A549 (cell line): ENCODE results near the gene BBS9. TPM values are rescaled to one million over a fixed set of nuclear protein-coding genes. Genes with fewer than 3 reads are reported as not detected.

Experiments
- ATAC-seq, 2 experiments: fragments of 200-7000 bp in 1 of 2; fragments of >200 bp in 1 of 2; cut with Nextera tagmentation in 1 of 2; cut with Tn5 transposase in 1 of 2; 3 replicates each; pipeline versions ENCODE4 v1.8.0 to v1.9.1; 2018 to 2020; ENCODE audit warnings: mild to moderate bottlenecking in 1 of 2, moderate library complexity in 1 of 2
- CTCF ChIA-PET: fragments of 300-600 bp; sonication (Branson Sonifier 250); formaldehyde crosslinking; extraction: SDS; loops from one replicate; lab custom pipeline; 2021; ENCODE audit warnings: antibody characterized with exemption, inconsistent platforms; lab: Yijun Ruan, JAX
- POLR2A ChIA-PET: fragments of 350-600 bp; formaldehyde crosslinking; extraction: SDS; loops from one replicate; lab custom pipeline; 2021; ENCODE audit warnings: antibody characterized with exemption, inconsistent platforms; lab: Yijun Ruan, JAX
- DNase-seq, 2 experiments: peaks; one replicate each; pipeline versions ENCODE4 v3.0.0 to v3.0.0-alpha.2; 2011 to 2016; ENCODE audit warnings: low read depth in 1 of 2, low spot score in 1 of 2
- FAIRE-seq: peaks from 2 replicates; lab custom pipeline; 2011; peaks lifted over from hg19 to GRCh38; lab: Jason Lieb, UNC
- H3K27ac ChIP-seq, 2 experiments: fragments of >200 bp; sonication (Bioruptor Twin); formaldehyde crosslinking; 3 replicates each; pipeline ENCODE4 v1.5.1; 2016 to 2017
- H3K4me1 ChIP-seq: fragments of >200 bp; sonication (Bioruptor Twin); formaldehyde crosslinking; 3 replicates; pipeline ENCODE4 v1.6.1; 2016
- H3K4me2 ChIP-seq: fragments of >200 bp; sonication (Bioruptor Twin); formaldehyde crosslinking; 3 replicates; pipeline ENCODE4 v1.6.1; 2016
- H3K4me3 ChIP-seq: fragments of >200 bp; sonication (Bioruptor Twin); formaldehyde crosslinking; 3 replicates; pipeline ENCODE4 v1.5.1; 2016
- H3K9me3 ChIP-seq: fragments of >200 bp; sonication (Bioruptor Twin); formaldehyde crosslinking; 3 replicates; pipeline ENCODE4 v1.6.1; 2016
- CHD2 ChIP-seq: fragments of 150-350 bp; IDR thresholded peaks from 2 replicates; pipeline ENCODE4 v1.6.1; 2014; ENCODE audit warnings: low read length; ENCODE audit not compliant: partially characterized antibody
- EHF ChIP-seq: fragments of 250-450 bp; sonication (Bioruptor Pico); IDR thresholded peaks from 2 replicates; pipeline ENCODE4 v1.5.0; 2020; ENCODE audit warnings: mild to moderate bottlenecking
- EHMT2 ChIP-seq: fragments of 200-600 bp; sonication (generic); IDR thresholded peaks from 2 replicates; pipeline ENCODE4 v1.6.1; 2016; ENCODE audit warnings: antibody characterized with exemption, low read depth, mild to moderate bottlenecking, moderate library complexity
- FOSB ChIP-seq: fragments of 250-450 bp; sonication (Bioruptor Pico); IDR thresholded peaks from 2 replicates; pipeline ENCODE4 v1.5.0; 2020; ENCODE audit warnings: mild to moderate bottlenecking, moderate library complexity
- HEYL ChIP-seq: fragments of 250-450 bp; sonication (Bioruptor Pico); IDR thresholded peaks from 2 replicates; pipeline ENCODE4 v1.8.0; 2021; ENCODE audit warnings: mild to moderate bottlenecking, moderate library complexity
- HOXA7 ChIP-seq: fragments of 250-450 bp; sonication (Bioruptor Pico); IDR thresholded peaks from 2 replicates; pipeline ENCODE4 v1.5.0; 2020; ENCODE audit warnings: mild to moderate bottlenecking, moderate library complexity
- HOXB13 ChIP-seq: fragments of 250-450 bp; sonication (Bioruptor Pico); IDR thresholded peaks from 2 replicates; pipeline ENCODE4 v1.5.0; 2020; ENCODE audit warnings: low read depth, mild to moderate bottlenecking, moderate library complexity
- MAFK ChIP-seq: fragments of 450-650 bp; IDR thresholded peaks from 2 replicates; pipeline ENCODE4 v1.6.1; 2014; ENCODE audit not compliant: partially characterized antibody
- MAX ChIP-seq: IDR thresholded peaks from 2 replicates; pipeline ENCODE4 v1.6.1; 2012
- NFE2L2 ChIP-seq: fragments of 150-350 bp; conservative IDR thresholded peaks from 2 replicates; pipeline ENCODE4 v1.6.1; 2014; ENCODE audit warnings: low read length
- RNF2 ChIP-seq: fragments of 200-600 bp; sonication (generic); IDR thresholded peaks from 2 replicates; pipeline ENCODE4 v1.6.1; 2016; ENCODE audit warnings: low read depth, mild to moderate bottlenecking, antibody characterized with exemption, moderate library complexity, borderline replicate concordance
- SREBF2 ChIP-seq: fragments of 450-650 bp; IDR thresholded peaks from 2 replicates; pipeline ENCODE4 v1.6.1; 2014; ENCODE audit warnings: mild to moderate bottlenecking, moderate library complexity
- TFCP2L1 ChIP-seq: fragments of 250-450 bp; sonication (Bioruptor Pico); IDR thresholded peaks from 2 replicates; pipeline ENCODE4 v1.5.0; 2021; ENCODE audit warnings: mild to moderate bottlenecking
- TP53 ChIP-seq: fragments of 250-450 bp; sonication (Bioruptor Pico); IDR thresholded peaks from 2 replicates; pipeline ENCODE4 v1.5.0; 2021; ENCODE audit warnings: mild to moderate bottlenecking, moderate library complexity
- ZFP36 ChIP-seq: fragments of 450-650 bp; IDR thresholded peaks from 2 replicates; pipeline ENCODE4 v1.6.1; 2014; ENCODE audit warnings: borderline replicate concordance; ENCODE audit not compliant: partially characterized antibody
- WGBS: methylation state at CpG from one replicate; pipeline ENCODE4 v1.1.6; 2017; ENCODE audit errors: missing lambda C conversion rate; 5-methylcytosine and 5-hydroxymethylcytosine counted together
- polyA plus RNA-seq, 4 experiments: library from polyadenylated mRNA; depleted of rRNA in 3 of 4; stranded (reverse); fragments of >200 nt; fragmentation: RNase III in 1 of 4; extraction: RNeasy Plus Mini Kit Qiagen cat#74134 plus additional on column Dnase treatment in 1 of 4; gene quantifications; 2 replicates in 3 of 4; 3 replicates in 1 of 4; pipeline ENCODE4 v1.2.3, GENCODE V29; 2011 to 2017
- TF ChIP-seq, protein P1 (sequence below): fragments of >200 bp; sonication (Bioruptor Twin); formaldehyde crosslinking; IDR thresholded peaks from 3 replicates; pipeline ENCODE4 v1.5.1; 2016
- TF ChIP-seq, protein P2 (sequence below): IDR thresholded peaks from 2 replicates; pipeline ENCODE4 v1.6.1; 2012
- TF ChIP-seq, protein P3 (sequence below): fragments of 150-350 bp; IDR thresholded peaks from 2 replicates; pipeline ENCODE4 v1.6.1; 2014; ENCODE audit warnings: low read depth, mild to moderate bottlenecking, low read length
- TF ChIP-seq, protein P4 (sequence below): fragments of 200-600 bp; sonication (generic); IDR thresholded peaks from 2 replicates; pipeline ENCODE4 v1.6.1; 2016; ENCODE audit warnings: antibody characterized with exemption, mild to moderate bottlenecking, moderate library complexity

Gene BBS9
- polyA plus RNA-seq, 2 of the 4 experiments (the other 2 are of a cell fraction): 8.3 to 9.1 TPM

DNA sequence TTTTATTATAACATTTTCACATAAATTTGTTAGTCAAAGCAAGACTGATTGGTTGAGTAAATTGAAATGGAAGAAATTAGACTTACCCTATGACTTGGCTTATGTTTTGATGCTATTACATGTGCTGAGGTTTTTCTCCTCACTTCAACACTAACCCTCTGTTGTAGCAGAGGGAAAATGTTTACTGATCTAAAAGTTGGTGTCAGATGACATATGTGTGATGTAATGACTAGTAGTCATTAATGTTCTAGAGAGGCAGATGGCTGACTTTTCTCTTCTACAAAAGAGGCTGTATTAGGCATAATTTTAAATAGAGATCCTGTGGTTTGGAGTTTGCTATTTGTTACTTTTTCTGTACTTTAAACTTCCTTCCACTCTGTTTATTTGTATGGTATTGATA lies 266.0 kb downstream of the BBS9 start:
- CTCF ChIA-PET: interaction anchor here (0.6 kb wide), 1 partner anchor 21 kb away, joined by 3 read pairs; no protein-coding TSS in a partner anchor
- no peak for DNase-seq
- Histone ChIP-seq H3K4me3 (no peak overlapping the region), H3K27ac (no peak overlapping the region), H3K4me2 (no peak overlapping the region), H3K4me1 (no peaks in the 10 kb centered on the region), H3K9me3 (no peaks in the 10 kb centered on the region)
- no peak for FAIRE-seq
- TF ChIP-seq RNF2 (no peak), HOXA7 (CRISPR knock-in tag) (no peak), EHMT2 (no peak), NFE2L2 (no peak), CHD2 (no peak), FOSB (CRISPR knock-in tag) (no peak), HOXB13 (CRISPR knock-in tag) (no peak), HEYL (no peak), MAX (no peak), TFCP2L1 (CRISPR knock-in tag) (no peak), SREBF2 (no peak)
- TF ChIP-seq, protein P1, sequence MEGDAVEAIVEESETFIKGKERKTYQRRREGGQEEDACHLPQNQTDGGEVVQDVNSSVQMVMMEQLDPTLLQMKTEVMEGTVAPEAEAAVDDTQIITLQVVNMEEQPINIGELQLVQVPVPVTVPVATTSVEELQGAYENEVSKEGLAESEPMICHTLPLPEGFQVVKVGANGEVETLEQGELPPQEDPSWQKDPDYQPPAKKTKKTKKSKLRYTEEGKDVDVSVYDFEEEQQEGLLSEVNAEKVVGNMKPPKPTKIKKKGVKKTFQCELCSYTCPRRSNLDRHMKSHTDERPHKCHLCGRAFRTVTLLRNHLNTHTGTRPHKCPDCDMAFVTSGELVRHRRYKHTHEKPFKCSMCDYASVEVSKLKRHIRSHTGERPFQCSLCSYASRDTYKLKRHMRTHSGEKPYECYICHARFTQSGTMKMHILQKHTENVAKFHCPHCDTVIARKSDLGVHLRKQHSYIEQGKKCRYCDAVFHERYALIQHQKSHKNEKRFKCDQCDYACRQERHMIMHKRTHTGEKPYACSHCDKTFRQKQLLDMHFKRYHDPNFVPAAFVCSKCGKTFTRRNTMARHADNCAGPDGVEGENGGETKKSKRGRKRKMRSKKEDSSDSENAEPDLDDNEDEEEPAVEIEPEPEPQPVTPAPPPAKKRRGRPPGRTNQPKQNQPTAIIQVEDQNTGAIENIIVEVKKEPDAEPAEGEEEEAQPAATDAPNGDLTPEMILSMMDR: no peak
- TF ChIP-seq, protein P2, sequence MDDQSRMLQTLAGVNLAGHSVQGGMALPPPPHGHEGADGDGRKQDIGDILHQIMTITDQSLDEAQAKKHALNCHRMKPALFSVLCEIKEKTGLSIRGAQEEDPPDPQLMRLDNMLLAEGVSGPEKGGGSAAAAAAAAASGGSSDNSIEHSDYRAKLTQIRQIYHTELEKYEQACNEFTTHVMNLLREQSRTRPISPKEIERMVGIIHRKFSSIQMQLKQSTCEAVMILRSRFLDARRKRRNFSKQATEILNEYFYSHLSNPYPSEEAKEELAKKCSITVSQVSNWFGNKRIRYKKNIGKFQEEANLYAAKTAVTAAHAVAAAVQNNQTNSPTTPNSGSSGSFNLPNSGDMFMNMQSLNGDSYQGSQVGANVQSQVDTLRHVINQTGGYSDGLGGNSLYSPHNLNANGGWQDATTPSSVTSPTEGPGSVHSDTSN: no peak
- TF ChIP-seq, protein P3, sequence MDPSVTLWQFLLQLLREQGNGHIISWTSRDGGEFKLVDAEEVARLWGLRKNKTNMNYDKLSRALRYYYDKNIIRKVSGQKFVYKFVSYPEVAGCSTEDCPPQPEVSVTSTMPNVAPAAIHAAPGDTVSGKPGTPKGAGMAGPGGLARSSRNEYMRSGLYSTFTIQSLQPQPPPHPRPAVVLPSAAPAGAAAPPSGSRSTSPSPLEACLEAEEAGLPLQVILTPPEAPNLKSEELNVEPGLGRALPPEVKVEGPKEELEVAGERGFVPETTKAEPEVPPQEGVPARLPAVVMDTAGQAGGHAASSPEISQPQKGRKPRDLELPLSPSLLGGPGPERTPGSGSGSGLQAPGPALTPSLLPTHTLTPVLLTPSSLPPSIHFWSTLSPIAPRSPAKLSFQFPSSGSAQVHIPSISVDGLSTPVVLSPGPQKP: no peak
- TF ChIP-seq, protein P4, sequence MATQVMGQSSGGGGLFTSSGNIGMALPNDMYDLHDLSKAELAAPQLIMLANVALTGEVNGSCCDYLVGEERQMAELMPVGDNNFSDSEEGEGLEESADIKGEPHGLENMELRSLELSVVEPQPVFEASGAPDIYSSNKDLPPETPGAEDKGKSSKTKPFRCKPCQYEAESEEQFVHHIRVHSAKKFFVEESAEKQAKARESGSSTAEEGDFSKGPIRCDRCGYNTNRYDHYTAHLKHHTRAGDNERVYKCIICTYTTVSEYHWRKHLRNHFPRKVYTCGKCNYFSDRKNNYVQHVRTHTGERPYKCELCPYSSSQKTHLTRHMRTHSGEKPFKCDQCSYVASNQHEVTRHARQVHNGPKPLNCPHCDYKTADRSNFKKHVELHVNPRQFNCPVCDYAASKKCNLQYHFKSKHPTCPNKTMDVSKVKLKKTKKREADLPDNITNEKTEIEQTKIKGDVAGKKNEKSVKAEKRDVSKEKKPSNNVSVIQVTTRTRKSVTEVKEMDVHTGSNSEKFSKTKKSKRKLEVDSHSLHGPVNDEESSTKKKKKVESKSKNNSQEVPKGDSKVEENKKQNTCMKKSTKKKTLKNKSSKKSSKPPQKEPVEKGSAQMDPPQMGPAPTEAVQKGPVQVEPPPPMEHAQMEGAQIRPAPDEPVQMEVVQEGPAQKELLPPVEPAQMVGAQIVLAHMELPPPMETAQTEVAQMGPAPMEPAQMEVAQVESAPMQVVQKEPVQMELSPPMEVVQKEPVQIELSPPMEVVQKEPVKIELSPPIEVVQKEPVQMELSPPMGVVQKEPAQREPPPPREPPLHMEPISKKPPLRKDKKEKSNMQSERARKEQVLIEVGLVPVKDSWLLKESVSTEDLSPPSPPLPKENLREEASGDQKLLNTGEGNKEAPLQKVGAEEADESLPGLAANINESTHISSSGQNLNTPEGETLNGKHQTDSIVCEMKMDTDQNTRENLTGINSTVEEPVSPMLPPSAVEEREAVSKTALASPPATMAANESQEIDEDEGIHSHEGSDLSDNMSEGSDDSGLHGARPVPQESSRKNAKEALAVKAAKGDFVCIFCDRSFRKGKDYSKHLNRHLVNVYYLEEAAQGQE: no peak
- ATAC-seq: no peak
- POLR2A ChIA-PET: no interaction called here

DNA sequence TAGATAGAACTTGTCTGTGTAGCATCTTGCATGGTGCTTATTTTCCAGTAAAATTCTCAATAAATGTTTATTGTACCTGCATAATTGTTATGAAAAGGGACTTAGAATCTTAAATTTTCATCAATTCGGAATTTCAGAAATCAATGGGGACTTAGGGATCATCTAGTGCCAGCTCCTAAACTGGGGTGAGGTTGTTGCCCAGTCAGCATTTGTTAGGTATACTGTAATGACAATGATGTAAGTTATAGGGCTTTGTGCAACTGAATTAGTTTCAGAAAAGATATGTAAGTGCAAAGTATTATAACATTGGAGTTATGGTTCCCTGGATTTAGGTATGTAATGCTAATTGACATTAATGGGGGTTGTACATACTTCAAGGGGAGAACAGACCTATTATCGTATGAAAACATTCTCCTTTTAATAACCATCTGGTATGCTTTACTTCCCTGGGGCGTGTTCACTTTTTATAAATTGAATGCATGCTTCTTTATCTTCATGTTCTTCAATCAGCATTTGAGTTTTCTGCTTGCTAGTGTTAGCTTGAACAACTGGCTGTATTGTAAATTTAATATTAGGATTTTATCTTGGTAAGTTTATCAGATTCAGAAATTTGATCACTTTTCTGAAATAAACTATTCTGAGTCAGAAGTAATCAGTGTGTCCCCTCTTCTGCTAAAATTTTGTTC lies 270.3 kb downstream of the BBS9 start:
- ATAC-seq: no peak
- no peak for DNase-seq
- H3K4me3 ChIP-seq: no peak overlapping the region
- CTCF ChIA-PET: no interaction called here
- POLR2A ChIA-PET: no interaction called here
- WGBS: 55% methylated on average over 3 of the region's 3 CpGs
- FAIRE-seq: no peak
- no peak overlapping the region for H3K4me2 ChIP-seq
- no peaks in the 10 kb centered on the region for H3K4me1 ChIP-seq
- TF ChIP-seq MAFK (peak; percentile 85), TP53 (CRISPR knock-in tag) (no peak), ZFP36 (no peak), EHF (CRISPR knock-in tag) (no peak), RNF2 (no peak)
- TF ChIP-seq, all 56 proteins: peak for 1
- H3K27ac ChIP-seq: no peak overlapping the region
- no peaks in the 10 kb centered on the region for H3K9me3 ChIP-seq
